Stromal cell of bone marrow (primary cell): ENCODE measurements around the gene NRF1.

Experiments
- DNase-seq: peaks from one replicate; pipeline ENCODE4 v3.0.0-alpha.2; 2012; ENCODE audit warnings: low read depth

NRF1 gene

DNA sequence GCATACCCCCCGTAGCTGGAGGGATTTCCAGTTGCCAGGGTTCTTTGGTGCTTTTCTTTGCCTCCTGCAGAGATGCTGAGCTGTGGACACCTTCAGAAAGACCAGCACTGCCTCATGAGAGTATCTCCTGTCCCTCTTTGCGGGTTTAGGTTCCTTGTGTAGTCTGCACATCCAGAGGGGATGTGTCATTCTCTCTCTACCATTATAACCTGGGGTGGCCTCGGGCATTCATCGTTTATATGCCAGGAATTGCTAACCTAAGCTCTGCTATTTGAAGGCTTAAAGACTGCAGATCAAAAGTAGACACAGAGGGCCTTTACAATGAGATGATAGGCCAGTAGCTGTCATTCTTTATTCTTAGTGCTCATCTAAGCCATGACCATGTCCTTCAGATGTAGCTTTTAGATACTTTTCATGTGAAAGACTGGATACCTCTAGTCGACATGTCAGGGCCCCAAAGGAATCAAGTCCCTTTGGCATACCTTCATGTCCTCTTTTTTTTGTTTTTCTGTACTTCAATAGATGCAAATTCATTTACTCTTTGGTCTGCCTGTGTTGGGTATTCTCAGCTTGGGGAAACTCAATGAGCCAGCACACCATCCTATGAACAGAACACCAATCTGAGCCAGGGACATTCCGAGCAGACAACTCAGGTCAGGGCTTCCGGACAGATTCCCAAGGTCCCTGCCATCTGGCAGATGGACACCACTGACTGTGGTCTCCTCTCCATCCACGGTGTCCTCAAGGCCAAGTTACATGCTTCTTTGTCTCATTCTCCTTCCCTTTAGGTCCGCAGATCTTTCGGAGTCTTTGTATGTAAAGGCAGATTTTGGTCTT, 129.3 kb downstream of the NRF1 start:
- DNase-seq, result no peak

DNA sequence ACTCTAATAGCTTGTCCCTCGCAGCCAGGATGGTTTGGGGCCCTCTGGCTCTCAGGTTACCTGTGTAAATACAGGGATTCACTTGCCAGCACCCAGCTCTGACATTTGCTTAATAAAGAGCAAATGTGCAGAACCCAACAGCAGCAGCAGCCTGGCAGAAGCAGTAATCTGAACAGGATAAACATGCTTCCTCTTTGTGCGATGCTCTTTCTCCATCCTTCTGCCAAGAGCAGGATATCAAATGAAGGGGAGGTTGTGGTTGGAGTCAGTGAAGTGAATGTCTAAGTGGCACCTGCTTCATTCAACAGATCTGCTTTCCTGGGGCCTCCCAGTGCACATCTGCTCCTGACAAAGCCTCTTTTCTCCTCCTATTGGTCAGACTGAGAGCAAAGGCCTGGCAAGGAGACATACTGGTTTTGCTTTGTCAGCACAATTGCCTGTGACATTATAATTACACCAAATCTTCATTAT, 130.3 kb downstream of the NRF1 start:
- no peak for DNase-seq

DNA sequence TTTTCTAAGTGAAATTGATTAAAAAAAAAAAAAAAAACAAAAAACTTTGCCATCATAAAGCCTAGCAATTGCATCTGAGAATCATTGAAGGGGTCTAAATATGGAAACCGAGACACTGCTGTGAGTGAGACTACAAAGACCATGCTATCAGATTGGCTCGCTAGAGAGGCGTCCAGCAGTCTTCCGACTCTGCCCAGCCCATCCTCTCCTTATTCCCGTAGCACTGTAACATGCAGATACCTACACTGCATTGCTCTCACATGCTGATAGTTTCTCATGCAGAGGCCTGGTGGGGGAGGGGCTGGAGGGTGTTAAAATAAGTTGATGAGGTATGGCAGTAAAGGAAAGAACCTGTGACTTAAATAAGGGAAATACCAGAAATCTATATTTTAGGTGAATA, 130.7 kb downstream of the NRF1 start:
- DNase-seq, result no peak

DNA sequence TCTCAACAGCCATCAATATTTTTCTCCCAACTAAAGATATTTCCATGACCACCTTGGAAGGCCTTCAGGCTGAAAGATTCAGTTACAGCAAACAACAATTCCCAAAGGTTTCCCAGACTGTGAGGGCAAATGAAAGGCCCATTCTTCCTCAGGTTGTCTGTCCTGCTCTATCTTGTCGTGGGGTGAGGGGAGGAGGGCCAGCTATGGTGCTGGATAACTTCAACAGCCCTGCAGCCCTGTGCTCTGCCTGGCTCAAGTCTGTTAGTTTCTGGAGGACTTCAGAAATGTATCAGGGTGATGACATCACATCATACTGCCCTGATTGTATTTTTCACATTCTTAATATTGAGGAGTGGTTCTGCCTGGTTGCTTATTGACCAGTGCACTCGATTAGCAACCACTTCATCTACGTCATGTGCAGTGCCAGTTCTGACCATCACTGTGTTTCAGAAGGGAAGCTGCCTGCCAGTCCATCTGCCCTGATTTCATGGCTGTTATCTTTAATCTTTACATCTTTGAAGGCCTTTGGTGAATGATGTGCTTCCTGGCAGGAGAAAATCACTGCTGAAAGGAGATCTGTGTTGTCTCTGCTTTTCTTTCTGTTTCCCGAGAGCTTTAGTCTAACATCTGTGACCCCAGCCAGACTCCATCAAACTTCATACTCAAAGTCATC, 135.5 kb downstream of the NRF1 start:
- no peak for DNase-seq

DNA sequence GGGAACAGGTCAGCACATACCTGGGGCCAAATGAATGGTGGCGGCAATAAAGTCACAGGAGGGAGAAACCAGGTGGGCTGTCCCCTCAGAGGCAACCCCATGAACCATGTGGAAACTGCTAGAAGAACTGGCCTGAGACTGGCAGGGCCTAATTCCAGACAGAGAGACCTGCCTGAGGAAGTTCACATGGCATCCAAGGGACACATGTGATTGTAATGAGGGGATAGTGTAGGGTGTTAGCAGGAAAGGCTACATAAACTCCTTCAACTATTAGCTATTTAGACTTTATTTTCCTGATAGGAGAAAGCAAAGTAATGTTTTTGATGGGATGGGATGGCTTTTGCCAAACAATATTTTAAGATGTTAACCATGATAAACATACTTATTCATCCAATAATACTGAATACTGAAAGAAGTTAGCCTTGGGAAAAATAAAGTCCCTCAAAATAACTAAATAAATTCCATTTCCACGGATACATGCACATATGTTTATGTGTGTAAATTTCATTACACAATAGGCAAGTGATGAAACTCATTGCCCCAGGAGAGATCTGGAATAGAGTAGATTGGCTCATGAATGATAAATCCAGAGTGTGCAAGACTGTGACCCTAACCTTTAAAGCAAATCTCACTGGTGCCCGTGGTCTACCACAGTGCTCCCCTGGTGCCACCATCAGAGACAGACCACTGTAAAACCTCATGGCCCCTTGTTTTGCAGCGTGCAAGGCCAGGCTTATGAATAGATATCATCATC, 137.0 kb downstream of the NRF1 start:
- peak; percentile 9 for DNase-seq

DNA sequence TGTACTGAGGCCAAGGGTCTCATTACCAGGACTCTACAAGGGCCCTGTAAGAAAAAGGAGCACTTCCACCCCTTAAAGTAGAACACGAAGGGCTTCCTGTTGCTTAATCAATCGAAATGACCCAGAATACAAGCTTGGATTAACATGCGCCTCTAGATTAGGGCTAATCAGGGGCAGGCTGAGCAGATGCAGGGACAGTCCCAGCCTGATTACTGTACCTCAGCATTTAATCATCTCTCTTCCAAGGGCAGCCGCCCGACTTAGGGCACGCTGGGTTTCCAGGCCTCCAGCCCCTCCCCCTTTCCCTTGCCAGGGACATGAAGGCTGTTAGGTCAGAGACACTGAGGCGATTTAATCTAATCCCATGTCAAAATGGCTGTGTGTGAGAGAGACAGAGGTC, 138.6 kb downstream of the NRF1 start:
- DNase-seq, result no peak

DNA sequence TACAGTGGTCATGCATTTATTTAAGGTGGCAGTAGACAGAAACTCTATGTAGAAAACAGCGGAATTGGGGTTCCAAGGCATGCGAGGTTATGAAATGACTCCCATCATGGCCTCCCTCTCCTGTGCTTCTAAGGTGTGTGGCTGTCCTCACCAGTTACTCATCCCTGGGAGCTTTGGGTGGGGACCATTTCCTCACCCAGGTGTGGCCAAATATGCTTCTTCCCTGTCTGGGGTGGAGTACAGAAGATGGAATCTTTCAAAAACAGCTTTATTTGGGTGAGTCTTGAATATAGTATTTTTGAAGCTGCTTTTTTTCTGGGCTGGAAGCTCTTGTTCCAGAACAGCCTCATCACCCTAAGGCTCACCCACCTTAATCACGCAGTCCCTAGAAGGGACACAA, 139.0 kb downstream of the NRF1 start:
- DNase-seq, result no peak

DNA sequence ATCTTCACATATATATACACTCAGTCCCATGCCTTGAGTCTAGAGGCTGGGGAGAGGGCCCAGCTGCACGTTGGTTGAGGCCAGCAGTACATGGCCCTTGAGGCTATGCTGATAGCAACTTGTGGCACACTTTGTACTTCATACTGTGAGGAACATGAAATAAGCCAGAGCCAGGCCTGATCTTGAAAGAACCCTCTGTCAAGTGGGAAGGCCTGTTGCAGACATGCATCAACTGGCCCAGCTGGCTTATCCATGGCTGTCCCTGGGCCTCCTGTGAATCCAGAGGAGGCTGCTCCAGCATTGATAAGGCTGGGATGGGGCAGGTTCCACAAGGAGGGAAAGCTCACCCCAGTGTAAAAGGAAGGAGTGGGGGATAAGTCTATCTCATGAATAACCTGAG, 140.4 kb downstream of the NRF1 start:
- DNase-seq, result no peak

DNA sequence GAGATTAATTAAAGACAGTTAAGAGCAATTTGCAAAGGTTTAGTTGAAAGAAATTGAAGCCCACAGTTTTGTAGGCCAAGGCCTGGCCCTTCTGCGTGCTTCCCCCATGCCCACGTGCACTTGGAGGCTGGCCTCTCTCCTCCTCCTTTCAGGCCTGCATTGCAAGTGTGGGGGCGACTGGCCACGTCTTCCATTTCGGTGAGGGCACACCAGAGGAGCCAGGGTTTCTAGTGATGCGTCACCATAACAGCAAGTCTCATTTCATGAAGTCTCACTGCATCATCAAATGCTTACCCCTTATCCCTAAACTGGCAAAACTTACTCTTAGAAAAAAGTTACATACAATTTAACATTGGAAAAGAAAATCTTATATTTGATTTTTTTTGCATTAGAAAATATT, 141.2 kb downstream of the NRF1 start:
- DNase-seq, result no peak

DNA sequence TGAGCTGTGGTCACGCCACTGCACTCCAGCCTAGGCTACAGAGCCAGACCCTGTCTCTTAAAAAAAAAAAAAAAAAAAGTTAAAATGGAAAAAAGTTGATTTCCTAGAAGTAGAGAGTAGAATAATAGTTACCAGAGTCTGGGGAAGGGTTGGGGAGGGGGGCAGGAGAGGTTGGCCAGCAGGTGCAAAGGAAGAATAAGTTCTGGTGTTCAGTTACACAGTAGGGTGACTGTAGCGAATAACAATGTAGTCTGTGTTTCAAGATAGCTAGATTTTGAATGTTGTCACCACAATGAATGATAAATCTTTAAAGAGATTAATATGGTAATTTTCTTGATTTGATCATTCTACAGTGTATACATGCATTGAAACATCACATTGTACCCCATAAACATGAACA, 142.9 kb downstream of the NRF1 start:
- no peak for DNase-seq

DNA sequence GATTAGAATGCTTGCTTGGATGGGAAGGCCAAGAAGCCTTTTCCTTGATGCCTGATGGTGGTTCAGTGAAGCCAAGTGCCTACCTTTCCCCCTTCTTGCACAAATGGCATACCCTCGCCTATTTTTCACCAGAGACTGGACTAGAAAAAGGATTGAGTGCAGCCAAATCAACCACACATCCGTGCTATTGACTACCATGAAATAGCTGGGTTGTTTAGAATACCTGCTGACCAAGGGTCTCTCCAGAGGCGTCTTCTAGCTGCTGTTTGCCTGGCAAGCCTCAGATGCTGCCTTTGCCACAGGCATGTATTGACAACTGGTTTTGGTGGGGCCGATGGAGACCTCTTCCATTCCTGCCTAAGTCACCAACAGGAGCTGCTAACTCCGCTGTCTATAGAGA, 146.5 kb downstream of the NRF1 start:
- DNase-seq, result no peak

DNA sequence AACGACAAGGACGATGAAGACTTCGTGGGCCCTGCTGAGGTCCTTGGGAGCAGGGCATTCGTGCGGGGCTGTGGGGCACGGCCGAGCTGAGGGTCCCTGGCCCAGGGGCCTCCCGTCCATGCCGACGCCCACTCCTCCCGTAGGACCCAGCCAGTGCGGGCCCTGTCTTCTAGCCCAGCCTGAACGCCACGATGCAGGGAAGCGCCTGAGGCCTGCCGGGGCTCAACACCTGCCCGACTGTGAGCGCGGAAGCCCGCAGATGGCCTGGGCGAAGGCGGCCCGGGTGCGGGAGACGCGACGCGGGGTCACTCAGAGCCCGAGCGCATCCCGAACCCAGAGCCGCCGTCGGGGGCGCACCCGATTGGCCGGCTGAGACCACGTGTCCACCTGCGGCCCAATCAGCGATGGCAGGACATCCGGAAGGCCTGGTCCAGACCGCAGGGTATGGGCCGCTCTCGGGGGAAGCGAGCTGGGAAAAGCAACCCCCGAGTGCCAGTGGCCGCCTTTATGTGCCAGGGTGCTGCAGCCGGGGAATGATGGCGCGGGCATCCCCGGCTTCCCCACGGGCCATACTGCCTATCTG, 151.0 kb downstream of the NRF1 start:
- DNase-seq, result no peak

DNA sequence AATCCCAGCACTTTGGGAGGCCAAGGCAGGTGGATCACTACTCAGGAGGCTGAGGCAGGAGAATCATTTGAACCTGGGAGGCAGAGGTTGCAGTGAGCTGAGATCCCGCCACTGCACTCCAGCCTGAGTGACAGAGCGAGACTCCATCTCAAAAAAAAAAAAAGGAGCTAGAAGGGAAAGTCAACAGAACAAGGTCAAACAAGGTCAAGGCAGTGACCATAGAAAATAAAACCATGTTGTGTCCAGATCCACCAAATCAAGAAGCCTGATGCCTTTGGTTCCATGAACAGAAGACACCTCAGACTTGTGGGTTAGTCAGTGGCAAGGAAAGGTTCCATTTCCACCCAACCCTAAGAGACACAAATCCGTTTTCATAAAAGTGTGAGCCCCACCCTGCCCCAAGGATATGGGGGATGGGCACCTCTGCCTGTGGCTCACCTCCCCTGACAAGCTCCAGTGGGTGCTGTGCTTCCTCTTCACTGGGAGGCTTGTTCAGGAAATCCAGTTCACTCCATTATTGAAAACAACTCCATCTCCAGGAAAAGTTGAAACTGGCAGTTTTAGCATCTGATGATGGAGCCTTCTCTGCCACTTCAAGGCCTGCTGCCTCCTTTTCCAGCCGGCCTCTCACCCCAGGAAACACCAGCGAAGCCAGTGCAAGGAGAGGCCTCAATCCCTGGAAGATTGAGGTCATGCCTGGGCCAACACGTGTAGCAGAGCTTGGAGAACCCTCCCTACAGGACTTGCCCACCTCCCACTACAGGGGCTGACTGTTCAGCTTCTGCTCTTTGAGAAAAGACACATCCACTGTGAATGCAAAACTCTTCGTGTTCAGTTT, 152.9 kb downstream of the NRF1 start:
- DNase-seq, result no peak

DNA sequence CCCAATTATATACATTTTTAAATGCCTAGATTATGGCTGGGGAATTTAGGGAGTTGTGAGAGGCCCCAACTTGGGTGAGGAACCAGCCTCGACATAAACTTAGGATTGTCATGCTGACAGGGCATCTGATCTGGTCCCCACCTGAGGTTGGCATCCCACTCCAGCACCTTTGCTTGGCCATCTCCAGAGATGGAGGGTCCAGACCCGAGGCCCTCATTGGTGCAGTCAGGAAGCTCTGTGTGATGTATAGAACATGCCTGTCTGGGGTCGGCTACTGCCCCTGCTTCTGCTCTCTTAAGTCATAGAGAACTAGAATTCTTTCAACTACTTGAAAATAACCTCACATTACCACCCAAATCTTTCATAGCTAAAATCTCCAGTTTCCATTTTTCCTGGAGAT, 153.8 kb downstream of the NRF1 start:
- DNase-seq, result no peak

DNA sequence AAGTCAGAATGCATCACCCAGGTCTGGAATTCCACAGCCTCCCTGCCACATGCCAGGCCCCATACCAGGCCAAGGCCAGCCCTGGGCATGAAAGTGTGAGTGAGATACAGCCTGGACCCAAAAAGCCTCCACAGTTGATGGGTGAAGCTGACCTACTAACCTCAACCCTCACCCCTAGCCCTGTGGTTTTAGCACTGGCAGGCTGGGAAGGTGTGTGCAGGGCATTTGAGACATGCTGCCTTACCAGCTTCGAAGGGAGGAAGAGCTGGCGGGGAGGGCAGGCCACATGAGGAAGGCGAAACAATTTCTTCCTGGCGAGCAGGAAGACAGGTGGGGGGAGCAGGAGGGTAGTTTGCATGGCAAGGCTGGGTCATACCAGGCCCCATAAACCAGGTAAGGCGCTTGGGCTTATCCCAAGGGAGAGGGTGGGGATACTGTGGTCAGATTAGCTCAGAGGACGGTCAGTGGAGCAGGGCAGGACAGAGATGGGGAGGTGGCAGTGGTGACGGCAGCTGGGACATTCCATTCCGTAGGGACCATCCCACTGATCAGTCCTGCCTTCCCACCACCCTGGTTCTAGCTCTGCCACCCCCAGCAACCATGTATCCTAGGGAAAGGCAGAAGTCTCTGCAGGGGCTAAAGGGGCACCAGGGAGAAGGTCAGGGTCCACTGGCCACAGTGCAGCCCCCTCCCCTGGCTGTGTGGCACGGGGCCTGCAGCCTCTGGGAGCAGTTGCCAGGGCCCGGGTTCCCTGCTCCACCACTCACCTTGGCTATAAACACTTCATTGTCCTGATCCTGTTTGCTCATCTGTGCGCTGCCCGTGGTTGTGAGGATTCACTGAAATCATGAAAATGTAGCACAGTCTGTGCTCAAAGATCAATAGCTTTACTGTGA, 155.8 kb downstream of the NRF1 start:
- no peak for DNase-seq

DNA sequence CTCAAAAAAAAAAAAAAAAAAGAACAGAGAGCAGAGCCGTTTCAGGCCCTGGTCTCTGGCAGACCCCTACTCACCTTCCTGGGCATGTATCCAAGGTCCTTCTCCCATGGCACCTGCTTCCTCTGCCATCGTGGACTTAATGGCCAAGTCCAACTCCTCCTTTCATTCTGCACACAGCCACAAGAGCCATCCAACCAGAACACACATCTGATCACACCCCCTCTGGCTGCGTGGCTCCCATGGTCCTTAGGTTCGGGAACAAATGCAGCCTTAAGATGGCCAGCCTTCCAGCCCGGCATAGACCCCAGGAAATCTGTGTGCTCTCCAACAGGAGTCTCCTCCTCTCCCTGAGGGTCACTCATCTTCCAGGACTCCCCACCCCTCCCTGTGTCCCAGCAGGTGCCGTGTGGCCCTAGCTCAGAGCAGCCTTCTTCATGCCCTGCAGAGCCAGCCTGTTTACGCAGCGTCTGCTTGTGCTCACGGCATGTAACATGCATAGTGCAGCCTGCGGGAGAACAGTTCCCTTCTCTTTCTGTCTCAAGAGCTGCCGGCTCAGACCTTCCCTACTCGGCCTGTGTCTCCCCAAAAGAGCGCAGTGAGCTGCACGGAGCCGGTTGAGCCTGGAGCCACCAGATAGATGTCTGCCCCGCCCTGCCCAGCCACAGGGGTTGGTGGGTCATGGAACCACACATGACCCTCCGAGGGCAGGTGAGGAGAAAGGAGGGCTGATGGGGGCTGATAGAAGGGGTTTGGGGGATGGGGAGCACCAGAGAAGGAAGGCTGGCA, 157.3 kb downstream of the NRF1 start:
- DNase-seq, result no peak

DNA sequence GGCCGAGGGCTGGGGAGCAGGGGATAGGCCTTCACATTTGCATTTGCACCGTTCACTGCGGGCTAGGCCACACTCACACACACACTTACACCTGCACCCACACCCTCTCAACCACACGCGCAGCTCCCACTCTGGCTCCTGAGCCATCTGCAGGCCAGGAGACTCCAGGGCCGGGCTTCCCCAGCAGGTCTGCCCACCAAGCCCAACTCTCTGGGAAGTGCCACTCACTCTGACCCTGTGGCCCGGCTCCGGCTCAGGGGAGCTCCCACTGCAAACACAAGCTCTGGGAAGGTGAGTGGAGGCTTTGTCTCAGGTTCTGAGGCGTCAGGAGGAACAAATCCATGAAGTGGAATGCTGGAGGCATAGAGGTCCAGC, 157.9 kb downstream of the NRF1 start:
- DNase-seq, result no peak

DNA sequence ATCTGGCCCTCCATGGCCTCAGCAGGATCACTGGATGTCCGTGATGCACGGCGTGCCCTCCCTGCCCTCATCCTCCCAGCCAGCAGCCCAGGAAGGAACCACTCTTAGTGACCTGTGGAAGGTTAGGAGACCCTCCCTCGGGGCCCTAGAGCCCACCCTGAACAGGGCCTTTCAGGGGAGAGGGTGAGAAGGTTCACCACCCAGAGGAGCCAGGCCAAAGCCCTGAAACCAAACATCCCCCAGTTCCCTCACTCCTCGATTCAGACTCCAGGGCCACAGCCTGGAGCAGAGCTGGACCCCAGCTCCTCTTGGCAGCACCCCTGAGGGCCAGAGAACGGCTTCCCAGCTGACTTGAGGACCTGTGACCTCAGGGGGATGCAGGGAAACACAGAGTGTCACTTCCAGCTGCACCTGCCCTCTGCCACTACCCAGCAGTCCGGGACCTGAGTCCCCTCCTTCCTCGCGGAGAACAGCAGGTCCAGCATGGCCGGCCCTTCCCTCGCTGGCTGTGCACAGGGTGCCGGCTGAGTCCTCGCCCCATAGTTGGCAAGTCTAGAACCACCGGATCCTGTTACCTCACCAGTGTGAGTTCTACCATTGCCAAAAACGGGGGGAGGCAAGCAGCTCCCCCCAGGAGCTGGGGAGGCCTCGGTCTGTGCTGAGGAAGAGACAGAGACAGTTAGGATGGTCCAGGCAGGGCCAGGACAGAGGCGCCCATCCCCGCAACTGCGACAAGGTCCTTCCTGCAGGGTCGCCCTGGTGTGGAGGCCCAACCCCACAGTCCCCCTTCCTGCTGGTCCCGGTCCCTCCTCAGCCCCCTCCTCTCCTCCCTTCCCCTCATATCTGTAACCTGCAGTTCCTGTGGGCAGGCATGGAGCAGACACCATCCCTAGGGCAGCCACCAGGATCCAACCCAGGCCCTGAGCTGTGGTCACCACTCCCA, 158.6 kb downstream of the NRF1 start:
- no peak for DNase-seq
